ENCODE data around the gene DHDH. TPM values are rescaled to one million over a fixed set of nuclear protein-coding genes. Genes with fewer than 3 reads are reported as not detected.
A peak's percentile ranks its signal among the peaks of the same experiment; 100 is the strongest.
"Not testable (repeated sequence)": the region's sequence is repeated elsewhere in the genome, so short reads cannot be mapped to it uniquely, and the experiment has no call there.

Gene DHDH
- total RNA-seq: under 0.01 TPM in 1 of 2 replicates, not detected in the other

GRCh38 chr19:48933382-48933932 lies at the start of gene DHDH:
DHDH (plus strand) TSS chr19:48933699; CDS start chr19:48933722, 23 bp downstream.
- DNase-seq (ENCODE audit: low read depth in 2 of 2): peak; percentile 53 to 62

GRCh38 chr19:48883726-48884125 lies 49.8 kb upstream of the DHDH start:
- no peak for DNase-seq (ENCODE audit: low read depth in 2 of 2)

- DNase-seq (ENCODE audit: low read depth in 2 of 2): peak in 1 of 2 donors; percentile 13
These were observed 45.5 kb upstream of the DHDH start for GRCh38 chr19:48887861-48888612.

GRCh38 chr19:48889496-48889895 lies 44.0 kb upstream of the DHDH start:
- DNase-seq (ENCODE audit: low read depth in 2 of 2): not testable (repeated sequence)

- no peak for DNase-seq (ENCODE audit: low read depth in 2 of 2)
These were observed 42.9 kb upstream of the DHDH start for GRCh38 chr19:48890551-48890950.

GRCh38 chr19:48895226-48895625 lies 38.3 kb upstream of the DHDH start:
- DNase-seq (ENCODE audit: low read depth in 2 of 2): no peak

GRCh38 chr19:48896191-48896720 lies 37.2 kb upstream of the DHDH start:
- DNase-seq (ENCODE audit: low read depth in 2 of 2): peak in 1 of 2 donors; percentile 57

- no peak for DNase-seq (ENCODE audit: low read depth in 2 of 2)
These were observed 36.3 kb upstream of the DHDH start for GRCh38 chr19:48897181-48897580.

GRCh38 chr19:48899386-48899749 lies 34.1 kb upstream of the DHDH start:
- DNase-seq (ENCODE audit: low read depth in 2 of 2): not testable (repeated sequence)

- DNase-seq (ENCODE audit: low read depth in 2 of 2): peak; percentile 97 to 98
These were observed 33.6 kb upstream of the DHDH start, which contains the start of gene NUCB1 for GRCh38 chr19:48899781-48900476. NUCB1 (plus strand) TSS chr19:48900312; CDS start chr19:48900797, 485 bp downstream.

- DNase-seq (ENCODE audit: low read depth in 2 of 2): peak; percentile 51 to 60
These were observed 32.8 kb upstream of the DHDH start for GRCh38 chr19:48900477-48901406.

GRCh38 chr19:48902291-48902690 lies 31.2 kb upstream of the DHDH start:
- not testable (repeated sequence) for DNase-seq (ENCODE audit: low read depth in 2 of 2)

GRCh38 chr19:48903788-48904187 lies 29.7 kb upstream of the DHDH start:
- DNase-seq (ENCODE audit: low read depth in 2 of 2): not testable (repeated sequence)

GRCh38 chr19:48905664-48906063 lies 27.8 kb upstream of the DHDH start:
- no peak for DNase-seq (ENCODE audit: low read depth in 2 of 2)

- DNase-seq (ENCODE audit: low read depth in 2 of 2): no peak
These were observed 27.2 kb upstream of the DHDH start for GRCh38 chr19:48906324-48906723.

GRCh38 chr19:48907671-48908070 lies 25.8 kb upstream of the DHDH start:
- DNase-seq (ENCODE audit: low read depth in 2 of 2): no peak

GRCh38 chr19:48909424-48910077 lies 23.9 kb upstream of the DHDH start:
- not testable (repeated sequence) for DNase-seq (ENCODE audit: low read depth in 2 of 2)

- DNase-seq (ENCODE audit: low read depth in 2 of 2): no peak
These were observed 22.7 kb upstream of the DHDH start for GRCh38 chr19:48910803-48911202.

GRCh38 chr19:48913114-48913889 lies 20.2 kb upstream of the DHDH start:
- no peak for DNase-seq (ENCODE audit: low read depth in 2 of 2)

- DNase-seq (ENCODE audit: low read depth in 2 of 2): no peak
These were observed 19.3 kb upstream of the DHDH start for GRCh38 chr19:48914181-48914580.
